Stimulated activated CD4-positive, alpha-beta T cell treated with anti-CD3 and anti-CD28 coated beads, Interleukin-2, amount 100 ng/mL, for 4 hours (primary cell): ENCODE data around the gene FLNB.

Experiments
- DNase-seq: peaks from one replicate; pipeline ENCODE4 v3.0.0-alpha.2; 2020; ENCODE audit warnings: low read depth

Gene FLNB

DNA sequence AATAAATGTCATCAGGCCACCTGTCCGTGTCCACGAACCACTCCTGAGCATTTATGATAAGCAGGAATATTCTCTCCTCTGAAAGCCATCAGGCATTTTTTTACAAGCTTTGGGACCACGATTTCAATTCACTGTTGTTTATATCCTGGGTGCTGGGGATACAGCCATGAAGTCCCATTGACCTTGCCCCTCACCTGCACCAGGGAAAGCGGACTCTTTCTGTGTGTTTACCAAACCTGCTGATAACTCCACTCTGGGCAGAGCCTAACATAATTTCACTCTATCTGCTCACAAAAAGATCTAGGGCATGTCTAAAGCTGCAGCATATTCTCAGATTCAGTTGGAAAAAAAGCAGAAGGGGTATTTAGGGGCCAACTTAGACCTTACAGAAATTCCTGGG lies 197.8 kb downstream of the FLNB start:
- DNase-seq, result no peak

DNA sequence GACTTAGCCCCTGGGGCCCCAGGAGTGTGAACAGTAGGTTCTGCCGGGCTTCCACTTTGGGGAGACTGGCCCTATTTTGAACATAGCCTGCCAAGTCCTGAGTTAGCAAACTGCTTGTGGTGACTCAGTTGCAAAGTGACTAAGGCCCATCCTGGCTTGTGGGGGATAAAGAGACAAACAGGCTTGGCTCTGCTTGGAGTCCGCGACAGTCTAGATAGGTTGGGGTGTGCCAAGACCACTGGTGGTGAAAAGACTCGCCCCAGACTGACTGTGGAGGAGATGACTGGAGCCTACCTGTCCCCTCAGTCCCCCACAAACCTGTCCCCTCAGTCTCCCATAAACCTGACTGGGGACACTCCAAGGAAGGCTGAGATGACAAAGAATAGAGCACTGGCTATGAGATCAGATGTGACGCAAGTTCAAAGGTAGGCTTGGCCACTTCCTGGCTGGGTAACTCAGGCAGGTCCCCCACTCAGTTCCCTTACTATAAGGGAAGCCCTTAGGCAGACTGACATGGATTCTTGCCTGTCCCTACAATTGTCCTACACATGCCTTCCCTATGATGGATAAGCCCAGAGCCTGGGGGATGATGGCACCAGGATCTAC lies 198.3 kb downstream of the FLNB start:
- DNase-seq, result no peak

GRCh38 chr3:58207954-58208353 lies 199.7 kb downstream of the FLNB start:
- no peak for DNase-seq

DNA sequence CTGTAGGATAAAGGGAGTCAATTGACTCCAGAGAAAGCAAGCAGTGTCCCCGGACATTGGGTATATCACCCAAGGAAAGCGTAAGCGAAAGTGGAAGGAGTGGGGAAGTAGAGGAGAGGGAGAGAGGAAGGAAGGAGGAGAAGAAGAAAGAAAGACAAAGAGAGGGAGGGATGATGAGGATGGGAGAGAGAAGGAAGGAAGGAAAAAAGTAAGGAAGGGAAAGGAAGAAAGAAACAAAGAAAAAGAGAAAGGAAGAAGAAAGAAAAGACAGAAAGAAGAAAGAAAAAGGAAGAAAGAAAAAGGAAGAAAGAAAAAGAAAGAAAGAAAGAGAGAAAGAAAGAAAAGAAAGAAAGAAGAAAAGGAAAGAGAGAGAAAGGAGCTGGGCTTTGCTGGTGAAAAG lies 201.7 kb downstream of the FLNB start:
- no peak for DNase-seq

GRCh38 chr3:58210761-58211460 lies 202.7 kb downstream of the FLNB start, which contains the start of gene DNASE1L3:
Gene DNASE1L3, minus strand, starts transcription at chr3:58210972. Its CDS starts 66 bp downstream, at chr3:58210906.
- DNase-seq, result no peak

- DNase-seq, result no peak
These were observed 206.5 kb downstream of the FLNB start for GRCh38 chr3:58214484-58215316.

- DNase-seq, result no peak
These were observed 207.2 kb downstream of the FLNB start for GRCh38 chr3:58215317-58216025.

GRCh38 chr3:58216496-58217195 lies 208.4 kb downstream of the FLNB start:
- DNase-seq, result no peak

DNA sequence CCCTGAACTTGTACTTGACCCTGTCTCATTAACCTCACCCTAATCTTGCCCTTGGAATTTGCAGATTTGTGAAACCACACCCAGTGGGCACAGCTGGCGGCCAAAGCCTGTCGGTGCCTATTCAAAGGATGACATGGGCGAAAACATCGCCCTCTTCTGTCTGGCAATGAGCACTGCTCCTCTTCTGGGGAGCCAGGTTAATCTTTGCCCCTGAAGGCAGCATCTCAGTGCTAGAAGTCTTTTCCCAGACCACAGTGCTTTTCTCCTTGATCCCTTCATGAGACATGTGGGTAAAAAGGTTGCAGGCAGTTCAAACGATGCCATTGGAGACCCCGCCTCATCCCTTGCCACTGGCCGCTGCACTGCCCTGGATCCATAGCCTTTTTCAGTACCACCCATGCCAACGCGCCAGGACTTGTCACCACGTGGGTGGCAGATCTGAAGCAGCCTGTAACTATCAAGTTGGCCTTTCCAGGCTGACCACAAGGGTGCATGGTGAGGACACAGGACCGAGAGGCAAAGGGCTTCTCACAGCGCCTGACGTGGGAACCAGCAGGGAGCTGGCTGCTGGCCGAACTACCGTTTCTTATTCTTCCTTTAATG lies 209.1 kb downstream of the FLNB start:
- DNase-seq, result peak; percentile 28

- DNase-seq, result no peak
These were observed 210.7 kb downstream of the FLNB start for GRCh38 chr3:58218904-58219303.
